GM19035 (cell line): ENCODE measurements around the gene CDC73.
"Not testable (repeated sequence)": the region's sequence is repeated elsewhere in the genome, so short reads cannot be mapped to it uniquely, and the experiment has no call there.

Experiments used
- ATAC-seq: cut with Tn5 transposase; IDR thresholded peaks from one replicate; pipeline ENCODE4 v1.9.1; 2021; ENCODE audit not compliant: unreplicated experiment

CDC73 gene

DNA sequence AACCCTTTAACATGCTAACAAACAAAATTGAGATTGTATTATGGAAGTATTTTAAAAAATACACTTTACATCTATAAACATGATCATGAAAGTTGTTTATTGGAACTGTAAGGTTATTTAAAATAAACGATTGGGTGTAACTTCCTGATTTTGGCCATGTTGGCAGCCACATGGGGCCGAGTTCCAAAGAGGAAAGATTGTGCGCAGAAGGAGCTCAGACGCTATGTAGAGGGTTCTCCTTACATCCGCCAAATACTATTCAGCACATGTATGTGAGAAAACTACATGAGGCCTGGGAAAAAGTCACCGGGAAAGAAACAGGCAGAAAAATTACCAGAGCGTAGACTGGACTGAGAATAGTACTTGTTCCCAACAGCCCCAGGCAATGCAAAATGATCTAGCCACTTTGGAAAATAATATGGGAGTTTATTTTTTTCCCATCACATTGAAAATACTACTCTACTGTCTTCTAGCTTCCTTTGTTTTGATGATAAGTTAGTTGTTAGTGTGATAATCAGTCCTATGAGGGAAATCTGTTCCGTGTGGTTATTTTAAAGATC lies 100.3 kb downstream of the CDC73 start:
- ATAC-seq, result no peak

DNA sequence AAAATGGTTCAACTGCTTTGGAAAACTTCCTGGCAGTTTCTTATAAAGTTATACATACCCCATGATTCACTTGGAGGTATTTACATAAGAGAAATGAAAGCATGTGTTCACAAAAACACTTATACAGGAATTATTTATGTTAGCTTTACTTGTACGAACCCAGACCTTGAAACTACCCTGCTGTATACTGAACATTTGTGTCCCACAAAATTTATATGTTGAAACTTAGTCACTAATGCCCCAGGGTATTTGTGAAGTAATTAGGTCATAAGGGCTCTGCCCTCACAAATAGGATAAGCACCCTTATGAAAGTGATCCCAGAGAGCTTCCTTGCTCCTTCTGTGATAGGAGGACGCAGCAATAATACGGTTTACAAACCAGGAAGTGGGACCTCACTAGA lies 107.3 kb downstream of the CDC73 start:
- ATAC-seq, result no peak

DNA sequence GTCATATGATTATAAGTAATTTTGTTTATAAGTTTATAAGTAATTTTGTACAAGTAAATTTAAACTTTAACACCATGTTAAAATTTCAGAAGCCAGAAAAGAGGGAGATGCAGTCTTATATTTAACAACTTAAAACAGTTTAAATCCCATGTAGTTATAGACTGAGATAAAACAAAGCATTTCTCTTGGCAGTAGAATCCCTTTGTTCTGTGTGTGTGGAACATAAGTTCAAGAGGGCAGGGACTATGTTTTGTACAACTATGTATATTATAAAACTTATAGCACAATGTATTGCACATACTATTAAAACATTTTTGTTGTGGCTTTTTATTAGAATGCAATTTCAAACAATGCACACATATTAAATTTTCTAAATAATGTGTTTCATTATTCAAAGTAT lies 109.3 kb downstream of the CDC73 start:
- not testable (repeated sequence) for ATAC-seq

DNA sequence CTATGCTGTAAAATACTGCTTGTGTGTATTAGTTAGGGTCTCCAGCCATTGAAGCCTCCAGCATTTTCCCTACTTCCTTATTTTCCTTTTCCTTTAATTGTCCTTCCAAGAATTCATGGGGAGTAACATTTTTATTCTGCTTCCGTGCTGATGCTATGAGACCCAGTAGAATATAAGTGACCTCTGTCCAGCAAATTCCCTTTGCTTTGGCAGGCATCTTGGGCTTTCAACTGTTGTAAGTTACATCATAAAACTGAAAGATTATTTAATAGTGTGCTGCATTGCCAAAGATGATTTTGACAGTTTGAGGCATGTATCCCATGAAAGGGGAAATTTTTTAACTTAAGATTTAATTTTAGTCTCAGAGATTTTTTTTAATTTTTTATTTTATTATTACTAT lies 112.7 kb downstream of the CDC73 start:
- no peak for ATAC-seq

DNA sequence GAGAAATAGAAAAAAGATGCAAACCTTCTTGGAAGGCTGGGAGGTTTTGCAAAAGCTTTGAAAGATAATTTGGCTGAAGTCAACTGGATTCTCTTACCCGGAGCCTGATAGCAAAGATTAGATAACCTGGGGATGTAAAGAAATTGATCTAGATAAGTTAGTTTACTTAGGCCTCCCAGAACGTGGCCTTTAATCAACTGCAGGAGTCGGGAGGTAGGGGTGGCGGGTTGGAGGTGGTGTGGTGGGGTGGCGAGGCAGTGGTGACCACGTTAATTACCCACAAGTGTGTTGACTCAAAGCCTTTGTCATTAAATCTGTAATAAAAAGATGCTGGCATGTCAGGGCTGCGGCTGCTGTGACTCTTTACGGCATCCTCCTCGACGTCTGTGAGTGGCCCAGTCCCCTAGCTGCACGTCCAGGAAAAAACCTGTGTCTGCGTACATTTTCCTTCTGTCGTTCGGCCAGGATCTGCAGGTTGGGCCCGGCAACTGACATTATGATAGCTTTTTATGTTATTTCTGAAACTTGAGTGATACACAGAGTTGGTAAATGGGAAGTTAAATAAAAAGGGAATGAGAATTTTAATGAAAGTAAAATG lies 115.6 kb downstream of the CDC73 start:
- ATAC-seq, result no peak

DNA sequence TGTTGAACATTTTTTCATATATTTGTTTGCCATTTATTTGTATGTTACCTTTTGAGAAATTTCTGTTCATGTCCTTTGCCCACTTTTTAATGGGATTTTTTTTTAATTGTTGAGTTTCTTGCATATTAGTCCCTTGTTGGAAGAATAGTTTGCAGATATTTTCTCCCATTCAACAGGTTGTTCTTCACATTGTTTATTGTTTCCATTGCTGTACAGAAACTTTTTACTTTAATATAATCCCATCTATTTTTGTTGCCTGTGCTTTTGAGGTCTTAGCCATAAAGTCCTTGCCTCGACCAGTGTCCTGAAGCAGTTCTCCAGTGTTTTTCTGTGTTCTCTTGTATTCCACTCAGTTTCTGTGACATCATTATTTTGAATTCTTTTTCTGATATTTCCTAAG lies 118.8 kb downstream of the CDC73 start:
- no peak for ATAC-seq

DNA sequence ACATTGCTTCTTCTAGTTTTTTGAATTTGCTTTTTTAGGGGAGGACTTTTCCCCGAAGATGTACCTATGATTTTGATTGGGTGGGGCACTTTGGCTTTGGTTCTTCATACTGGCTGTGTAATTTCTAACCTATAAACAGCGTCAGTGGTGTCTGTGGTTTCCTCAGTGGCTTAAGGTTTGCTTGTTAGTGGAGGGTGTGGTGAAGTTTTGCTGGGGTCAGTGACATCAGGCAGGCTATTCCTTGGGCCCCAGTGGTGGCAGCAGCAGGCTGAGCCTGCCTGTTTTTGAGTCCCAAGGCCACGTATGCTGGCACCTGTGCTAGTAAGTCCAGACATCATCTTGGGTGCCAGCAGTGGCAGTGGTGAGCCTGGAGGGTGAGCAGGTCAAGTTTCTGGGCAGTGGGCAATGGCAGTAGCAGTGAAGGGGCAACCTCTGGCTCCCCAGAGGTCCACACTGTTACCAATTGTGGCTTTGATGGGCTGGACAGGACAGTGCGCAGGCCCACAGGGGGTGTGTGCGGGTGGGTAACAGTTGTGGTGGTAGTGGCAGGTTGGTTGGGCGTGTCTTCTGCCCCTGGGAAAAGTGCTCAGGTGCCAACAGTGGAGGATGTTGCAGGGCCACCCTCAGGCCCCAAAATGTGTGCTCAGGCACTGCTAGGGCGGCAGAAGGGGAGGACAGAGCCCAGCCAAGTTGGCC lies 119.4 kb downstream of the CDC73 start:
- peak; percentile 47 for ATAC-seq

DNA sequence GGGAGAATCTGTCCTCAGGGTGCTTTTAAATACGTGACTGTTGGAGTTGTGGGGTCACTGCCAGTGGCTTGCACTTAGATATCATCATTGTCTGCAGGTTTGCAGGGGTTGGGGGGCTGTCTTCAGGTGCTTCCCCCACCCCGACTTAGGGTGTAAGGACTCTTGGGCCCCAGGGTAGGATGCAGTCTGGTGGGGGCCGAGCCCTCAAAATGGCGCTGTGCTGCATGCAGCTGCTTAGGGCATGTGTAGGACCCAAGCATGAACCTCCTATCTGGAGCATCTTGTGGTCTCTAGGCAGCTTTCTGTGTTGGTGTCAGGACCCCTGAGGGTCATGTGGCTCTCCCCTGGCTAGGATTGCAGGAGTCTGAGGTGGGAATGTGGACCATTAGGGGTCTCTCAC lies 120.2 kb downstream of the CDC73 start:
- no peak for ATAC-seq

DNA sequence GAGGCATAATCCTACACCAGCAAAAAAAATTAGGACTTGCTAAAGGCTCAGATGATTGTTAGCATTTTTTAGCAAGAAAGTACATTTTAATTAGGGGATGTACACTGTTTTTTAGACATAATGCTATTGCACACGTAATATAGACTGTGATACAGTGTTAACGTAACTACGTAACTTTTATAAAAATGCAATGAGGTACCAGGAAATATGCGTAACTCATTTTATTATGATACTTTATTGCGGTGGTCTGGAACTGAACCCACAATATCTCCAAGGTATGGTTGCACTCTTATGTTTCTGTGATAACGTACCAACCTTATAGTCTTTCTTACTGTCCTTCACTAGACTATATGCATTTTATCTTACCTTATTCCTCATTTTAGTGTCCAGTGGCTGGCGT lies 127.4 kb downstream of the CDC73 start:
- ATAC-seq, result no peak

DNA sequence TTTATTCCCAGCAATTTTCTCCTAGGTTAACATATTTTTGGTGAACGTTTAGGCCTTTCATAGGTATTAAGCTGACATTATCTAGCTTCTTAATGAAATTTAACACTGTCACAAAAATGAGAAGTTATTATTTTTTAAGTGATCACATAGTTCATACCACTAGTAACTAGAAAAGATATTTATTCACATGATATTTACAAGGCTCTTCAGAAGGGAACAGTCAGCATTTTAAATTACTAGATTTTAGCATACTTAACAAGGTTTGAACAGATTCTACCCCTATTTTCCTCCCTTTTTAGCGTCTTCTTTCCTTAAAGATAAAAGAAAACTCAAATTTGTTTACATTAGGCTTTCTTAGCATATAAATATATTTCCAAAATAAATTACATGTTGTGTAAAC lies 130.1 kb downstream of the CDC73 start:
- ATAC-seq, result no peak

DNA sequence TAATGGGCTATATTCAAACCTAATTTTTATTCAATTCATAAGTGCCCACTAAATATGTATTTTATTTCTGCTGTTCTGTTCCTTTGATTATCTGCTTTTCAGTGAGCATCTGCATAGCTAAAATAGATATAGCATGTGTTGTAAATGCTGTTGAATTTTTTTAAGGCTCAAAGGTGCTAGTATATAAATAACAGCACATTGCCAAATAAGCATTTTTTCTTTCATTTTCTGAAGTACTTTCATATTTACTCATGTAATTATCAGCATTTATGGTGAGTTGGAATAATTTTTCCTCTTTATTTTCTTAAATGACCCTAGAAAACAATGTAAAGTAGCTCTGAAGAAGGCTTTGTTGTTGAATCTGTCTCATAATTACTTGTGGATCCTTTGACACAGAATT lies 134.2 kb downstream of the CDC73 start:
- no peak for ATAC-seq

DNA sequence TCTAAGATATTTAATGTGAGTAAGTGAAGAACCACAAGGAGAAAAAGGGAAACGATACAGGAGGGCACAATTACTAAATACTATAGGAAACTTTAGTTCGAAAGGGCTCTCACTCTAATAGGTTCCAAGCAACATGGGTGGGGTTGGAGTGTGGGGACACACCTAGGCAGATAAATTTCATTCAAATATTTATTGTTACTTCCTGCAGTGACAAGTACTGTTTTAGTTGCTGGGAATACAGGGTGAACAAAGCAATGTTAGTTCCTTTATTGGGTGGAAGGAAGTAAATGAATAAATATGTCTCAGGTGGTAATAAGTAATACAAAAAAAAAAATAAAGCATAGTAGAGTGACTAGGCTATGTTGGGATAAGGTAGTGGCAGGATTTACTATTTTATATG lies 137.8 kb downstream of the CDC73 start:
- no peak for ATAC-seq

DNA sequence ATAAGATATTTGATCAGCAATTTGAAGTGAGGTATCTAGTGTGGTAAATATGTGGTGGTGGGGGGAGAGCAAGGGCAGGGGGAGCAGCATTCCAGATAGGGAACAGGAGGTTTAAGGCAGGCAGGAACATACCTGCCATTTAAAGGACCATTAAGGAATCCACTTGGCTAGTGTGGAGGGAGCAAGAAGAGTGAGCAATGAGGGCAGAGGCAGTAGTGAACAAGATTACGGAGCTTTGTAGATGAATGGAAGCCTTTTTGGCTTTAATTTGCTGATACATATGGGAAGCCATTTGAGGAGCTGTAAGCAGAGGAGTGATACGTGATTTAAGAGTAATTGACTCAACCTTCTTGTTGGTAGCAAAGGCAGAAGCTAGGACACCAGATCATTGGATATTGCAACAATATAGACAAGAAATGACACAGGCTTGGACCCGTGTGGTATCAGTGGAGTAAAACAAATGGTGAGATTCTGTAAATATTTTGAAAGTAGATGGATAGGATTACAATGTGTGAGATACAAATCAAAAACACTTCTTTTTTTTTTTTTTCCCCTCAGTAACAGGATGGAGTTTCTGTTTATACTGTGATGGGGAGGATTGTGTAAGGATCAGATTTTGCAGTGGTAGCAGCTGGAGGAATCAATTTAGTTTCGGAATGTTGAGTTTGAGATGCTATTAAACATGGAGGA lies 138.4 kb downstream of the CDC73 start:
- no peak for ATAC-seq

DNA sequence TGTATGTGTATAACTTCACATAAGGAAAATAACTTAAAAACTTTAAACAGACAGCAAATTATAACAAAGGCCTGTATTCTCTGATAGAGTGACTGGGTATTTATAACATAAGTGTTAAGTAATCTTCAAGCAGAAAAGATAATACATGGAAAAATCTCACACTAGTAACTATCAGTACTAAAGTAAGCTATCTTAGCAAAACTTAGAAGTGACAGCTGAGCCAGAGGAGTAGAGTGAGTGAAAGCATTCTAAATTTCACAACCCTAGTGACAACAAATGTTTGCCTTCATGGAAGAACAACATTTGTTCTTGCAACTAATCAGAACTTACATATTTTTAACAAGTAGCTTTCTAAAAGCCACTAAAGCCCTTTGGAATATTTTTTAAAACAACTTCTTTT lies 139.1 kb downstream of the CDC73 start:
- no peak for ATAC-seq

DNA sequence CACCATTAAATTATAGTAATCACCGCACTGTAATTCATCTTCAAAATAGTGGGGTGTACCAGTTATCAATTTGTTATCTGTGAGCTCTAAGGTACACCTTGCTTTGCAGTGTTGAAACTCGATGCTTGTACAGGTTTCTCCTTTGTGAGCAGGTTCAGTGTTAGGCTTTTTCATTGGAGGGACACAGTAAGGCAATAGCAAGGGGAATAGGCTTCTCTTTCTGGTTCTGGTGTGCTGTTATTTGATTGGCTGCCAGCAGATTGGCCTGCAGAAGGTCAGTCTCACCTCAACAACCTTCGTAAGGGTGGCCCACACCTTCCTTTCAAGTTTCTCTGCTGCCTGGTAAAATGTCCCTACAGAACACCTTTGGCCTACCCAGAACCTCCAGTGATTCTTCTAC lies 140.8 kb downstream of the CDC73 start:
- ATAC-seq, result no peak

DNA sequence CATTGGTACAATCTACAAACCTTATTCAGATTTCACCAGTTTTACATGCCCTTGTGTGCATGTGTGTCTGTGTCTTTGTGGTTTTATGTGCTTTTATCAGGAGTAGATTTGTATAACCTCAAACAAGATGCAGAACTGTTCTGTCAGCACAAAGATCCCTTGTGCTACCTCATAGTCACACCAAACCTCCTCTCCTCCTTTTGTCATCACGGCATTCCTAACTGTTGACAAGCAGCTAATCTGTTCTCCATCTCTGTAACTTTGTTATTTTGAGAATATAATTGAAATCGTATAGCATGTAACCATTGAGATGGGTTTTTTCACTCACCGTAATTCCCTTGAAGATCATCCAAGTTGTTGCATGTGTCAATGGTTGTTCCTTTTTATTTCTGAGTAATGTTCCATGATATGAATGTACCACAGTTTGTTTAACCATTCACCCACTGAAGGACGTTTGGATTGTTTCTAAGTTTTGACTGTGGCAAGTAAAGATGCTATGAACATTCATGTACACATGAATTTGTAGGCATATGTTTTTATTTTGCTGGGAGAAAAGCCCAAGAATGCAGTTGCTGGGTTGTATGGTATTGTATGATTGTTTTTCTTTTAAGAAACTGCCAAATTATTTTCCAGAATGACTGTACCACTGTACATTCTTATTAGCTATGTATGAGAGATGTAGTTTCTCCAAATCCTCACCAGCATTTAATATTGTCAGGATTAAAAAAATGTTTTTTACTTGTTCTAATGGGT lies 142.7 kb downstream of the CDC73 start:
- no peak for ATAC-seq

DNA sequence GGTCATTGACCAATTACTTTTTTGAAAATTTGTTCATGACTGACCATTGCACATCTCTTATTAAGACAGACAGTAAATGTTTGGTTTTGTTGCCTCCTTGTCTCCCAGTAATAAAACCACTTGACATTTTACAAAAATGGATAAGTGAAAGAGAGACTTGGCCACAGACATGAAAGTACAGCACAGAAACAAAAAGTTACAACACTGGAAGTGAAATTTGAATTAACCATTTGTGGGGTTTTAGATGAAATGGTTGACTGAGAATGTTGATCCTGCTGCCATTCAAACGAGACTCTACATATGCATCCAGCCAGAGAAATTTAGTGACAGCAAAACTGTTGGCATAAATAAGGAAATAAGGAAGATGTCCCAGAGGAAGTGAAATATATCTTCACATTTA lies 143.9 kb downstream of the CDC73 start:
- no peak for ATAC-seq

DNA sequence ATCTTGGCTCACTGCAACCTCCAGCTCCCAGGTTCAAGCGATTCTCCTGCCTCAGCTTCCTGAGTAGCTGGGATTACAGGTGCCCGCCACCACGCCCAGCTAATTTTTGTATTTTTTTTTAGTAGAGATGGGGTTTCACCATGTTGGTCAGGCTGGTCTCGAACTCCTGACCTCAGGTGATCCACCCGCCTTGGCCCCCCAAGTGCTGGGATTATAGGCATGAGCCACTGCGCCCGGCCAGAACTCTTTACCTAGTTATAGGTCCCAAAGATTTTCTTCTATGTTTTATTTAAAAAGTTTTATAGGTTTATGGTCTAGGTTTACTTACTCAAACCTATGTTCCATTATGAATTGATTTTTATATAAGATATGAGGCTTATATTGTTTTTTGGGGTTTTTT lies 145.0 kb downstream of the CDC73 start:
- not testable (repeated sequence) for ATAC-seq

DNA sequence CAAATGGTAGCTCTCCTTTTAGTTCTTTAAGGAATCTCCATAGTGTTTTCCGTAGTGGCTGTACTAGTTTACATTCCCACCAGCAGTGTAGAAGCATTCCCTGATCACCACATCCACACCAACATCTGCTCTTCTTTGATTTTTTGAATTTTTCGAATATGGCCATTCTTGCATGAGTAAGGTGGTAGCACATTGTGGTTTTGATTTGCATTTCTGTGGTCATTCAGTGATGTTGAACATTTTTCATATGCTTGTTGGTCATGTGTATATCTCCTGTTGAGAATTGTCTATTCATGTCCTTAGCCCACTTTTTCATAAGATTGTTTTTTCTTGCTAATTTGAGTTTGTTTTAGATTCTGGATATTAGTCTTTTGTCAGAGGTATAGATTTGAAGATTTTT lies 149.2 kb downstream of the CDC73 start:
- ATAC-seq, result peak; percentile 93

DNA sequence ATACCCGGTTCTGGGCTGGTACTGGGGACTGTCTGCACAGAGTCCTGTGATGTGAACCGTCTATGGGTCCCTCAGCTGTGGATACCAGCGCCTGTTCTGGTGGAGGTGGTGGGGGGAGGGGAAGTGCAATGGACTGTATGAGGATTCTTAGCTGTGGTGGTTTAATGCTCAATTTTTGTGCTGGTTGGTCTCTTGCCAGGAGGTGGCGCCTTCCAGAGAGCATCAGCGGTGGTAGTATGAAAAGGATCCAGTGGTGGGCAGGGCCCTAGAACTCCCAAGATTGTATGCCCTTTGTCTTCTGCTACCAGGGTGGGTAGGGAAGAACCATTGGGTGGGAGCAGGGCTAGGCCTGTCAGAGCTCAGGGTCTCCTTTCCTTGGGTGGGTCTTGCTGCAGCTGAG lies 153.9 kb downstream of the CDC73 start:
- no peak for ATAC-seq

DNA sequence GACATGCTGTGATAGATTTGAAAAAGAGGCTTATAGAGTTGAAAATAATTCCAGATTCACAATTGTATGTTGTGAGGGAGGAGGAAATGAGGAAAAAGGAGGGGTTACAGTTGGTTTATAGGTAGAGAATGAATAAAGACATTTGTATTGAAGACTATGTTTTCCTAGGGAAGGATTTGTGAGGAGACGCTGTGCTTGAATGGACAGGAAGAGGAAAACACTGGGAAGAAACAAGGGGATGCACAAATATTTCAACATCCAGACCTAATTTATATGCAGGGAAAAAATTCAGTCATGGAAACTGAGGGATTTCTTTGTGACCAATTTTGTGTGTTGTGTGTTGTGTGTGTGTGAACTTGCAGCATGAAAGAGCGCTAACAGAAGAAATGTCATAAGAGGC lies 157.1 kb downstream of the CDC73 start:
- ATAC-seq, result no peak

DNA sequence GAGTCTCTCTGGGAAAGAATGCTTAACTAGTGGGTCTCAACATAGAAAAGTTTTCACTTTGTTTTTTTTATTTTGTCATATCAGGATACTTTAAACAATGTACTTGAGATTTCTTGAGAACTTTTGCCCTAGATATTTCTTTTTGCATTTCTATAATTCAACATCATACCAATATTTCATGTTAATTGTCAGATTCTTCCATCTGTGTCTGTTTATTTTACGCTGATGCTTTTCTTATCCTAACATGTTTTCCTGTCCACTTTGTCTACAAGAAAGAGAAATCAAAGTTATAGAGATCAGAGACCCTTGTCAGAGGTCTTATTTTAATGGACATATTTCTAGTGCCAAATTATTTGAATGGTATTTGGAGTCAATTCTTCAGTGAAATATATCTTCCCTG lies 160.1 kb downstream of the CDC73 start:
- no peak for ATAC-seq
